GM12878 (cell line): ENCODE results near the gene MAP7. TPM values are rescaled to one million over a fixed set of nuclear protein-coding genes. Genes with fewer than 3 reads are reported as not detected.

ENCODE experiments used
- ATAC-seq: fragments of 200-7000 bp; cut with Tn5 transposase; 3 replicates; pipeline ENCODE4 v1.9.1; 2020; ENCODE audit warnings: mild to moderate bottlenecking, moderate library complexity
- BruUV-seq: library from RNA; stranded (reverse); fragments of 400-500 nt; replicated peaks from 2 replicates; lab custom pipeline; 2021; lab: Mats Ljungman, UMichigan
- CTCF ChIA-PET: fragments of 300-600 bp; sonication (Branson Sonifier 250); formaldehyde crosslinking; extraction: SDS; loops from one replicate; lab custom pipeline; 2021; ENCODE audit warnings: inconsistent platforms; lab: Yijun Ruan, JAX
- POLR2A ChIA-PET: fragments of 350-600 bp; formaldehyde crosslinking; extraction: SDS; loops from one replicate; lab custom pipeline; 2021; ENCODE audit warnings: inconsistent platforms; lab: Charles Lee
- RAD21 ChIA-PET: fragments of 300-600 bp; sonication (Branson Sonifier 250); formaldehyde crosslinking; loops from one replicate; lab custom pipeline; 2023; ENCODE audit warnings: antibody characterized with exemption; ENCODE audit not compliant: unreplicated experiment; lab: Charles Lee
- SMC1A ChIA-PET: fragments of 300-600 bp; sonication (Branson Sonifier 250); formaldehyde crosslinking; loops from one replicate; lab custom pipeline; 2023; ENCODE audit not compliant: unreplicated experiment, uncharacterized antibody; lab: Charles Lee
- DNase-seq: peaks from one replicate; pipeline ENCODE4 v3.0.0-alpha.2; 2011; ENCODE audit warnings: low read depth, low spot score
- FAIRE-seq: peaks from 3 replicates; lab custom pipeline; 2011; peaks lifted over from hg19 to GRCh38; lab: Jason Lieb, UNC
- H2AFZ ChIP-seq: 2 replicates; pipeline ENCODE4 v1.6.0; 2011; ENCODE audit warnings: low read depth, low read length, control low read depth; ENCODE audit not compliant: control insufficient read depth
- H3K27ac ChIP-seq: 2 replicates; pipeline ENCODE4 v1.5.1; 2011; ENCODE audit warnings: control low read depth; ENCODE audit not compliant: control insufficient read depth, insufficient read depth
- H3K27me3 ChIP-seq, 2 experiments: replicated peaks in 1 of 2; 2 replicates each; pipeline versions ENCODE4 v1.6.0 to v1.6.1; 2011; ENCODE audit warnings: low read length in 1 of 2; ENCODE audit not compliant: control insufficient read depth in 2 of 2, insufficient read depth in 2 of 2
- H3K36me3 ChIP-seq, 2 experiments: 2 replicates each; pipeline ENCODE4 v1.5.1; 2011; ENCODE audit warnings: low read length in 1 of 2; ENCODE audit not compliant: control insufficient read depth in 2 of 2, insufficient read depth in 2 of 2
- H3K4me1 ChIP-seq: 2 replicates; pipeline ENCODE4 v1.6.1; 2011; ENCODE audit warnings: mild to moderate bottlenecking, low read length, moderate library complexity, mixed read lengths; ENCODE audit not compliant: control insufficient read depth, insufficient read depth
- H3K4me2 ChIP-seq: 2 replicates; pipeline ENCODE4 v1.6.0; 2011; ENCODE audit warnings: control low read depth; ENCODE audit not compliant: control insufficient read depth, insufficient read depth
- H3K4me3 ChIP-seq: fragments of 200-600 bp; sonication (generic); 2 replicates; pipeline ENCODE4 v1.5.1; 2016
- H3K79me2 ChIP-seq: 2 replicates; pipeline ENCODE4 v1.6.0; 2011; ENCODE audit warnings: low read length; ENCODE audit not compliant: control insufficient read depth, insufficient read depth
- H3K9ac ChIP-seq: 2 replicates; pipeline ENCODE4 v1.8.0; 2011; ENCODE audit warnings: low read length, control low read depth, mixed read lengths; ENCODE audit not compliant: control insufficient read depth, insufficient read depth
- H3K9me3 ChIP-seq: replicated peaks from 3 replicates; pipeline ENCODE4 v1.5.1; 2011; ENCODE audit warnings: mild to moderate bottlenecking, low read length; ENCODE audit not compliant: control insufficient read depth, insufficient read depth
- H4K20me1 ChIP-seq: 2 replicates; pipeline ENCODE4 v1.6.0; 2011; ENCODE audit not compliant: control insufficient read depth, insufficient read depth
- NBN ChIP-seq: fragments of 450-650 bp; IDR thresholded peaks from 2 replicates; pipeline ENCODE4 v1.6.1; 2016
- NFXL1 ChIP-seq: fragments of 450-650 bp; IDR thresholded peaks from 2 replicates; pipeline ENCODE4 v1.6.1; 2017; ENCODE audit warnings: antibody characterized with exemption, mild to moderate bottlenecking, borderline replicate concordance
- POLR2AphosphoS5 ChIP-seq: IDR thresholded peaks from 2 replicates; pipeline ENCODE4 v1.6.1; 2011; ENCODE audit warnings: mild to moderate bottlenecking, low read length, inconsistent platforms
- SIN3A ChIP-seq: IDR thresholded peaks from 2 replicates; pipeline ENCODE4 v1.6.1; 2012; ENCODE audit warnings: low read depth, low read length, improper control_type of control experiment
- WGBS: methylation state at CpG from one replicate; pipeline ENCODE4 v1.1.6; 2016; ENCODE audit warnings: low lambda C conversion rate; ENCODE audit not compliant: insufficient replicate concordance, insufficient coverage; ENCODE audit errors: missing lambda C conversion rate; 5-methylcytosine and 5-hydroxymethylcytosine counted together
- in situ Hi-C: fragments of 300-500 bp; cut with MboI; formaldehyde crosslinking; loops from 9 replicates; pipeline ENCODE4 v1.14.3; 2018; ENCODE audit warnings: mixed read lengths
- intact Hi-C: fragments of 100-400 bp; cut with micrococcal nuclease; formaldehyde crosslinking; loops from one replicate; pipeline ENCODE4 v1.14.2; 2022; ENCODE audit not compliant: unreplicated experiment
- polyA plus RNA-seq, 11 experiments: library from polyadenylated mRNA; depleted of rRNA in 4 of 11; unstranded in 6 of 11; stranded (reverse) in 5 of 11; fragments of >200 nt; fragmentation: Nextera tagmentation in 4 of 11; fragmentation: Illumina TruSeq in 1 of 11; extraction: Ambion mirVana in 4 of 11; extraction: Trizol in 1 of 11; gene quantifications; 1 replicate in 1 of 11; 2 replicates in 10 of 11; pipeline versions ENCODE4 v1.2.1 to v1.2.3, GENCODE V29; 2011 to 2016; ENCODE audit warnings: inconsistent platforms in 2 of 11, missing spikeins in 2 of 11, low read depth in 1 of 11
- total RNA-seq, 4 experiments: library from RNA; depleted of rRNA in 3 of 4; stranded (reverse); fragments of >200 nt in 3 of 4; fragmentation: Illumina TruSeq in 1 of 4; extraction: Trizol in 1 of 4; gene quantifications; 2 replicates each; pipeline versions ENCODE4 v1.2.1 to v1.2.3, GENCODE V29; 2013 to 2021
- TF ChIP-seq, protein P1 (sequence below), 3 experiments: IDR thresholded peaks in 2 of 3; conservative IDR thresholded peaks in 1 of 3; 2 replicates each; pipeline ENCODE4 v1.5.1; 2011; ENCODE audit warnings: low read depth in 3 of 3, low read length in 3 of 3, mild to moderate bottlenecking in 3 of 3, control low read depth in 2 of 3, moderate library complexity in 2 of 3, inconsistent platforms in 1 of 3, mixed read lengths in 1 of 3; ENCODE audit not compliant: control insufficient read depth in 2 of 3, insufficient read depth in 1 of 3; ENCODE audit errors: extremely low read depth in 1 of 3
- TF ChIP-seq, protein P2 (sequence below): fragments of 450-650 bp; IDR thresholded peaks from 2 replicates; pipeline ENCODE4 v1.6.1; 2017; ENCODE audit warnings: low read depth, mild to moderate bottlenecking, moderate library complexity
- TF ChIP-seq, protein P3 (sequence below): fragments of 450-650 bp; formaldehyde crosslinking; IDR thresholded peaks from 2 replicates; pipeline ENCODE4 v1.4.0; 2020; ENCODE audit warnings: mild to moderate bottlenecking, moderate library complexity

MAP7 gene
- total and polyA plus RNA-seq, 10 of the 15 experiments (the other 5 are each of a cell fraction or from before 2014, with no cell fraction given) = 0.04 to 0.17 (median 0.08) TPM; not detected in 2

DNA sequence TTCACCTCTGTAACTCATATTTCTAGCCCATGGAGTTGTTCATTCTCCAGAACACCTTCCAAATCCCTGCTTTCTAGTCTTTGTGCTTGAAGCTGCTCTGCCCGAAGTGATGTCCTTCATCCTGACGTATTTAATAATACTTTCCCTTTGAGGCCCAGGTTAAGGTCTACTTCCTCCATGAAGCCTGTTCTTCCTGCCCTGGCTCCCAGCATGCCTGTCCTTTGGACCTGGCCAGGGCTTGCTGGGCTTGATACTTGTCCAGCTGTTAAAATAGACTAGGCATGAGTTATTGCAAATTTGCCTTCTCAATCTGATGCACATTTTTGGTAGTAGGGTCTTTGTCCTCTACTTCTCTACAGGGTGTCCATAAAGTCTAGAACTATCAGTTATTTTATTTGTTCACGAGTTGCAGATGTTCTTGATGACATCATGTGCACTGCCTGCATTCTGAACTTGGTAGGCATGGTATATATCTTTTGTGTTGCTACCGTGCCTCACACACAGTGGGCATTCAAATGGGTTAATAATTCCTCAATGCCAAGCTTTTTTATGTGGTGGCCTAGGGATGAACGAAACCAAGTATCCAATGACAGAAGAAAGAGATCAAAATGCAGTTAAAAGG lies 3.1 kb upstream of the MAP7 start:
- WGBS = 53% methylated on average over 5 of the region's 5 CpGs
- no peak overlapping the region for H2AFZ ChIP-seq
- peaks cover 9% of the 10 kb centered on the region; the same call in 1 of the 2 replicates for H3K4me1 ChIP-seq
- H3K4me2 ChIP-seq = no peak overlapping the region
- H3K27ac ChIP-seq = no peak overlapping the region
- H3K4me3 ChIP-seq = no peak overlapping the region
- H4K20me1 ChIP-seq = no peaks in the 10 kb centered on the region; the same call in 1 of the 2 replicates
- H3K9me3 ChIP-seq = no peaks in the 10 kb centered on the region
- POLR2A ChIA-PET = no interaction called here
- intact Hi-C loops = no loop called here
- H3K36me3 ChIP-seq = peaks cover 2 to 9% of the 10 kb centered on the region in 2 experiments; a peak in 3 of 4 replicates
- no peaks in the 10 kb centered on the region for H3K79me2 ChIP-seq
- peak; percentile 62; the same call in 1 of the 2 replicates for TF ChIP-seq POLR2AphosphoS5
- TF ChIP-seq, protein P1, sequence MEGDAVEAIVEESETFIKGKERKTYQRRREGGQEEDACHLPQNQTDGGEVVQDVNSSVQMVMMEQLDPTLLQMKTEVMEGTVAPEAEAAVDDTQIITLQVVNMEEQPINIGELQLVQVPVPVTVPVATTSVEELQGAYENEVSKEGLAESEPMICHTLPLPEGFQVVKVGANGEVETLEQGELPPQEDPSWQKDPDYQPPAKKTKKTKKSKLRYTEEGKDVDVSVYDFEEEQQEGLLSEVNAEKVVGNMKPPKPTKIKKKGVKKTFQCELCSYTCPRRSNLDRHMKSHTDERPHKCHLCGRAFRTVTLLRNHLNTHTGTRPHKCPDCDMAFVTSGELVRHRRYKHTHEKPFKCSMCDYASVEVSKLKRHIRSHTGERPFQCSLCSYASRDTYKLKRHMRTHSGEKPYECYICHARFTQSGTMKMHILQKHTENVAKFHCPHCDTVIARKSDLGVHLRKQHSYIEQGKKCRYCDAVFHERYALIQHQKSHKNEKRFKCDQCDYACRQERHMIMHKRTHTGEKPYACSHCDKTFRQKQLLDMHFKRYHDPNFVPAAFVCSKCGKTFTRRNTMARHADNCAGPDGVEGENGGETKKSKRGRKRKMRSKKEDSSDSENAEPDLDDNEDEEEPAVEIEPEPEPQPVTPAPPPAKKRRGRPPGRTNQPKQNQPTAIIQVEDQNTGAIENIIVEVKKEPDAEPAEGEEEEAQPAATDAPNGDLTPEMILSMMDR (IDR thresholded peaks at IDR 0.05 in 2 of 3, conservative IDR thresholded peaks at IDR 0.05 in 1 of 3; ENCODE audit: control insufficient read depth in 2 of 3, extremely low read depth in 1 of 3, insufficient read depth in 1 of 3, low read depth in 3 of 3, low read length in 3 of 3) = no peak
- TF ChIP-seq, all 136 proteins: peak for 1
- Histone ChIP-seq H3K27me3 (peaks cover 0 to 7% of the 10 kb centered on the region in 2 experiments; a peak in 3 of 4 replicates), H3K9ac (no peak overlapping the region)
- ChIA-PET CTCF (no interaction called here), RAD21 (no interaction called here), SMC1A (interaction anchor here (0.9 to 1.7 kb wide), 2 partner anchors 11 to 1785 kb away, joined by 3 to 6 read pairs; no protein-coding TSS in a partner anchor)
- BruUV-seq = TSS peak; percentile 57
- in situ Hi-C loops = no loop called here
- DNase-seq (no peak), ATAC-seq (no peak), FAIRE-seq (no peak)

DNA sequence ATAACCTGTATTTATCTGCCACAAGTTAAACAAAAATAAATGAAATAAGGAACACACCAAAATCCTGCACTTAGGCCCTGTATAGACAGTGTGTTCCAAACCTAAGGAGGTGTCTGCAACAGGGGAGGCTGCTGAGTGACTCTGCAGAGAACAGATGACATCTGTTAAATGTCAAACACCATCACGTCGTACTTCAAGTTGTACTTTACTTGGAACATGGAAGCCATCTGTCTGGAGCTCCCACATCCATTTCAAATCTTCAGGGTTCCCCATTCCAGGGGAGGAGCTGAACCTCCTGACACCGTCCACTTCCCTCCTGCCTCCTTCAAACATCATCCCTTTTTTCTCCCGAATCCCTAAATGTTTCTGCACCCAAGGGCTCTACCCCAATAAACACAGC lies 1.8 kb upstream of the MAP7 start:
- H3K4me2 ChIP-seq = no peak overlapping the region
- intact Hi-C loops (no loop called here), in situ Hi-C loops (no loop called here)
- H3K27me3 ChIP-seq = peaks cover 0 to 7% of the 10 kb centered on the region in 2 experiments; a peak in 3 of 4 replicates
- no peaks in the 10 kb centered on the region for H3K79me2 ChIP-seq
- H3K9ac ChIP-seq = no peak overlapping the region
- H3K9me3 ChIP-seq = no peaks in the 10 kb centered on the region
- H3K4me3 ChIP-seq = no peak overlapping the region
- H3K36me3 ChIP-seq = peaks cover 2 to 3% of the 10 kb centered on the region in 2 experiments; a peak in 3 of 4 replicates
- ChIA-PET SMC1A (interaction anchor here (0.9 to 1.7 kb wide), 2 partner anchors 13 to 1786 kb away, joined by 3 to 6 read pairs; no protein-coding TSS in a partner anchor), CTCF (interaction anchor here (0.6 to 1.7 kb wide), 3 partner anchors 9 to 1102 kb away, joined by 3 to 6 read pairs (median 3); no protein-coding TSS in a partner anchor), POLR2A (no interaction called here), RAD21 (no interaction called here)
- DNase-seq (no peak), FAIRE-seq (no peak), ATAC-seq (no peak)
- 84% methylated on average over 4 of the region's 4 CpGs for WGBS
- BruUV-seq = no TSS peak
- H3K4me1 ChIP-seq = peaks cover 9% of the 10 kb centered on the region; the same call in 1 of the 2 replicates
- no peaks in the 10 kb centered on the region; the same call in 1 of the 2 replicates for H4K20me1 ChIP-seq
- no peak for TF ChIP-seq NFXL1
- no peak for TF ChIP-seq NBN
- no peak for TF ChIP-seq SIN3A
- TF ChIP-seq, protein P2, sequence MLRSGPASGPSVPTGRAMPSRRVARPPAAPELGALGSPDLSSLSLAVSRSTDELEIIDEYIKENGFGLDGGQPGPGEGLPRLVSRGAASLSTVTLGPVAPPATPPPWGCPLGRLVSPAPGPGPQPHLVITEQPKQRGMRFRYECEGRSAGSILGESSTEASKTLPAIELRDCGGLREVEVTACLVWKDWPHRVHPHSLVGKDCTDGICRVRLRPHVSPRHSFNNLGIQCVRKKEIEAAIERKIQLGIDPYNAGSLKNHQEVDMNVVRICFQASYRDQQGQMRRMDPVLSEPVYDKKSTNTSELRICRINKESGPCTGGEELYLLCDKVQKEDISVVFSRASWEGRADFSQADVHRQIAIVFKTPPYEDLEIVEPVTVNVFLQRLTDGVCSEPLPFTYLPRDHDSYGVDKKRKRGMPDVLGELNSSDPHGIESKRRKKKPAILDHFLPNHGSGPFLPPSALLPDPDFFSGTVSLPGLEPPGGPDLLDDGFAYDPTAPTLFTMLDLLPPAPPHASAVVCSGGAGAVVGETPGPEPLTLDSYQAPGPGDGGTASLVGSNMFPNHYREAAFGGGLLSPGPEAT = no peak
- peak; percentile 58 for TF ChIP-seq POLR2AphosphoS5
- TF ChIP-seq, protein P3, sequence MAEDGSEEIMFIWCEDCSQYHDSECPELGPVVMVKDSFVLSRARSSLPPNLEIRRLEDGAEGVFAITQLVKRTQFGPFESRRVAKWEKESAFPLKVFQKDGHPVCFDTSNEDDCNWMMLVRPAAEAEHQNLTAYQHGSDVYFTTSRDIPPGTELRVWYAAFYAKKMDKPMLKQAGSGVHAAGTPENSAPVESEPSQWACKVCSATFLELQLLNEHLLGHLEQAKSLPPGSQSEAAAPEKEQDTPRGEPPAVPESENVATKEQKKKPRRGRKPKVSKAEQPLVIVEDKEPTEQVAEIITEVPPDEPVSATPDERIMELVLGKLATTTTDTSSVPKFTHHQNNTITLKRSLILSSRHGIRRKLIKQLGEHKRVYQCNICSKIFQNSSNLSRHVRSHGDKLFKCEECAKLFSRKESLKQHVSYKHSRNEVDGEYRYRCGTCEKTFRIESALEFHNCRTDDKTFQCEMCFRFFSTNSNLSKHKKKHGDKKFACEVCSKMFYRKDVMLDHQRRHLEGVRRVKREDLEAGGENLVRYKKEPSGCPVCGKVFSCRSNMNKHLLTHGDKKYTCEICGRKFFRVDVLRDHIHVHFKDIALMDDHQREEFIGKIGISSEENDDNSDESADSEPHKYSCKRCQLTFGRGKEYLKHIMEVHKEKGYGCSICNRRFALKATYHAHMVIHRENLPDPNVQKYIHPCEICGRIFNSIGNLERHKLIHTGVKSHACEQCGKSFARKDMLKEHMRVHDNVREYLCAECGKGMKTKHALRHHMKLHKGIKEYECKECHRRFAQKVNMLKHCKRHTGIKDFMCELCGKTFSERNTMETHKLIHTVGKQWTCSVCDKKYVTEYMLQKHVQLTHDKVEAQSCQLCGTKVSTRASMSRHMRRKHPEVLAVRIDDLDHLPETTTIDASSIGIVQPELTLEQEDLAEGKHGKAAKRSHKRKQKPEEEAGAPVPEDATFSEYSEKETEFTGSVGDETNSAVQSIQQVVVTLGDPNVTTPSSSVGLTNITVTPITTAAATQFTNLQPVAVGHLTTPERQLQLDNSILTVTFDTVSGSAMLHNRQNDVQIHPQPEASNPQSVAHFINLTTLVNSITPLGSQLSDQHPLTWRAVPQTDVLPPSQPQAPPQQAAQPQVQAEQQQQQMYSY (CRISPR knock-in tag) = no peak
- no peak overlapping the region for H2AFZ ChIP-seq
- no peak overlapping the region for H3K27ac ChIP-seq
